Right atrium auricular region (tissue), 2 donors: Measurements from ENCODE around the gene GPC6. TPM values are rescaled to one million over a fixed set of nuclear protein-coding genes. Genes with fewer than 3 reads are reported as not detected.

Source experiments
- DNase-seq: peaks from one replicate; pipeline ENCODE4 v3.0.0-alpha.2; 2019; ENCODE audit warnings: low spot score
- H3K27ac ChIP-seq, 2 donors: fragments of 200-600 bp; sonication (generic); 1 replicate in 1 of 2; 2 replicates in 1 of 2; pipeline ENCODE4 v1.5.1; 2016 to 2019
- H3K27me3 ChIP-seq, 2 donors: fragments of 200-600 bp; sonication (generic); one replicate each; pipeline versions ENCODE4 v1.5.1 to v1.6.0; 2017 to 2019
- H3K36me3 ChIP-seq: fragments of 200-600 bp; sonication (generic); one replicate; pipeline ENCODE4 v1.5.1; 2016
- H3K4me1 ChIP-seq, 2 donors: fragments of 200-600 bp; sonication (generic); one replicate each; pipeline versions ENCODE4 v1.5.1 to v1.6.0; 2017 to 2019
- H3K4me3 ChIP-seq, 2 donors: fragments of 200-600 bp; sonication (generic); 1 replicate in 1 of 2; 2 replicates in 1 of 2; pipeline ENCODE4 v1.5.1; 2017 to 2019; ENCODE audit warnings: mild to moderate bottlenecking in 1 of 2, moderate library complexity in 1 of 2
- H3K9me3 ChIP-seq, 2 donors: fragments of 200-600 bp; sonication (generic); one replicate each; pipeline ENCODE4 v1.5.1; 2019
- CTCF ChIP-seq, 2 donors: fragments of 200-600 bp; sonication (generic); IDR thresholded peaks; one replicate each; pipeline ENCODE4 v1.5.1; 2019; ENCODE audit warnings: antibody characterized with exemption in 2 of 2
- total RNA-seq, 2 donors: library from RNA; depleted of rRNA; stranded (reverse); fragments of >200 nt; gene quantifications; one replicate each; pipeline ENCODE4 v1.1.0, GENCODE V29; 2016

Gene GPC6
- total RNA-seq, 2 donors from 2014 or later: 1.3 to 3.8 TPM

GRCh38 chr13:93515267-93515666, 288.7 kb downstream of the GPC6 start:
- no peak for TF ChIP-seq CTCF (IDR thresholded peaks at IDR 0.05)
- Histone ChIP-seq H3K4me3 (no peak overlapping the region), H3K36me3 (no peaks in the 10 kb centered on the region), H3K27ac (no peak overlapping the region), H3K27me3 (no peaks in the 10 kb centered on the region), H3K9me3 (no peaks in the 10 kb centered on the region), H3K4me1 (no peaks in the 10 kb centered on the region)
- no peak for DNase-seq

GRCh38 chr13:93517658-93518057, 291.1 kb downstream of the GPC6 start:
- Histone ChIP-seq H3K9me3 (no peaks in the 10 kb centered on the region), H3K4me1 (no peaks in the 10 kb centered on the region), H3K4me3 (no peak overlapping the region), H3K36me3 (no peaks in the 10 kb centered on the region), H3K27ac (no peak overlapping the region), H3K27me3 (no peaks in the 10 kb centered on the region)
- no peak for DNase-seq
- no peak for TF ChIP-seq CTCF (IDR thresholded peaks at IDR 0.05)

DNA sequence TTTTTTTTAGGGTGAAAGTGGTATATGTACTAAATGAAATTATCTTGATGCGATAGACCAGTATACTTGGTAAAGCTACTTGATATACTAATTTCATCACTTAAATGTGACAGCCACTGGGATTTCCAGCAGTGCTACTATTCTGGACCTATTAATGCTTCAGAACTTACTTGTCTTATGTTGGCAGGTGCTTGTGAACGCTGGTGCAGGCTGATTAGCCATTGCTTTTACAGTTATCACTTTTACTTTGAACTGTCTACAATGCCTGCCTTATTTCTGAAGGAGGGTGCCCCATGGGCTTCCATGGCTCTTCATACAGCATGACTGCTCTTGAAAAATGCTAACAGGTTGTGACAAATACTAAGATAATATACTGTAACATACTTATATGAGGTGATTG, 294.7 kb downstream of the GPC6 start:
- no peak overlapping the region for H3K4me3 ChIP-seq
- H3K27me3 ChIP-seq: no peaks in the 10 kb centered on the region
- DNase-seq: no peak
- H3K9me3 ChIP-seq: no peaks in the 10 kb centered on the region
- H3K4me1 ChIP-seq: no peaks in the 10 kb centered on the region
- H3K27ac ChIP-seq: no peak overlapping the region
- no peaks in the 10 kb centered on the region for H3K36me3 ChIP-seq
- no peak for TF ChIP-seq CTCF (IDR thresholded peaks at IDR 0.05)

GRCh38 chr13:93522501-93522900, 295.9 kb downstream of the GPC6 start:
- no peak for TF ChIP-seq CTCF (IDR thresholded peaks at IDR 0.05)
- no peaks in the 10 kb centered on the region for H3K27me3 ChIP-seq

GRCh38 chr13:93525087-93525486, 298.5 kb downstream of the GPC6 start:
- H3K4me1 ChIP-seq: no peaks in the 10 kb centered on the region
- no peaks in the 10 kb centered on the region for H3K36me3 ChIP-seq
- H3K9me3 ChIP-seq: no peaks in the 10 kb centered on the region
- DNase-seq: no peak
- no peak for TF ChIP-seq CTCF (IDR thresholded peaks at IDR 0.05)
- H3K4me3 ChIP-seq: no peak overlapping the region
- H3K27ac ChIP-seq: no peak overlapping the region
- no peaks in the 10 kb centered on the region for H3K27me3 ChIP-seq

More at GRCh38 chr13:93522501-93522900, 295.9 kb downstream of the GPC6 start:
- no peaks in the 10 kb centered on the region for H3K4me1 ChIP-seq
- no peaks in the 10 kb centered on the region for H3K9me3 ChIP-seq
- no peak overlapping the region for H3K4me3 ChIP-seq
- no peak overlapping the region for H3K27ac ChIP-seq
- no peak for DNase-seq
- H3K36me3 ChIP-seq: no peaks in the 10 kb centered on the region

- Histone ChIP-seq H3K4me3 (no peak overlapping the region), H3K36me3 (no peaks in the 10 kb centered on the region), H3K27ac (no peak overlapping the region), H3K27me3 (no peaks in the 10 kb centered on the region), H3K4me1 (no peaks in the 10 kb centered on the region), H3K9me3 (no peaks in the 10 kb centered on the region)
- no peak for DNase-seq
- no peak for TF ChIP-seq CTCF (IDR thresholded peaks at IDR 0.05)
Measured at GRCh38 chr13:93527748-93528297, 301.2 kb downstream of the GPC6 start.
